ENCODE data around the gene SNX1. TPM values are rescaled to one million over a fixed set of nuclear protein-coding genes. Genes with fewer than 3 reads are reported as not detected.
A peak's percentile ranks its signal among the peaks of the same experiment; 100 is the strongest.

Gene SNX1
- total and polyA plus RNA-seq, 2 of the 13 experiments (the other 11 are each of a cell fraction or from before 2014, with no cell fraction given), result 29.3 to 60.1 TPM

DNA sequence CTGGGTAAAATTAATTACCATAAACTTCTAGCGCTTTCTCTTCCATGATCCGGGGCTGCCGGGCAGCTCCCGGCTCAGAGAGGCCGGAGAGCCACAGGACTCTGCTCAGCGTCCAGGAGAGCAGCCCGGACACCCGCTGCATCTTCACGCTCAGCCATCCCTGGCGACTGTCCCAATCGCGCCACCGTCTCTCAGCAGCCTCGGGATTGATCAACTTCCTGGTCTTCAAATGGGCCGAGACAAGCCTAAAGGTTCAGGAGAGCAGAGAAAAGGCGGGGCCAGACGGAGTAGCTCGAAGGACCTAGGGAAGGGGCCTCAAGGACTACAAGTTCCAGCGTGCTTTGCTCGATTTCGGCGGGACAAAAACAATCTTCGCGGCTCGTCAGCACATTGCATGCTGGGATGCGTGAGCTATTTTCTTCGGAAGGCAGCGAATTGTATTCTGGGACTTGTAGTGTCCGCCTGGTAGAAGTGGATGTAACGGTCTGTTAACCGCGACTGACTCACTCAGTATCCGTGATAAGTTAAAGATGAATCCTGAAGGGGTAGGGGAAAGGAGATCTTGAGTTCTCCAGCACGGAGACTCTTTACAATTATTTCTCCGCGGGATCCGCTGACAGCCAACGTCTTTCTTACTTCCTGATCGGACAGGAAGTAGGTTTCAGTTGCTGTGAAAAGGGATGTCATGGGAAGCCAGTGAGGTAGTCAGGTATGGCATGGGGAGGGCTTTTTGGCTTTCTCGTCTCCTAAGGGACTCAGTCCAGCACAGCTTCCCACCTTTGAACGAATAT is 2.0 kb upstream of the SNX1 start, which contains the start of gene CIAO2A (continued):
- TF ChIP-seq NFIC (IDR thresholded peaks at IDR 0.05; ENCODE audit: low read length), result no peak
- TF ChIP-seq ZNF124 (CRISPR knock-in tag; IDR thresholded peaks at IDR 0.05), result no peak
- TF ChIP-seq, protein P1, sequence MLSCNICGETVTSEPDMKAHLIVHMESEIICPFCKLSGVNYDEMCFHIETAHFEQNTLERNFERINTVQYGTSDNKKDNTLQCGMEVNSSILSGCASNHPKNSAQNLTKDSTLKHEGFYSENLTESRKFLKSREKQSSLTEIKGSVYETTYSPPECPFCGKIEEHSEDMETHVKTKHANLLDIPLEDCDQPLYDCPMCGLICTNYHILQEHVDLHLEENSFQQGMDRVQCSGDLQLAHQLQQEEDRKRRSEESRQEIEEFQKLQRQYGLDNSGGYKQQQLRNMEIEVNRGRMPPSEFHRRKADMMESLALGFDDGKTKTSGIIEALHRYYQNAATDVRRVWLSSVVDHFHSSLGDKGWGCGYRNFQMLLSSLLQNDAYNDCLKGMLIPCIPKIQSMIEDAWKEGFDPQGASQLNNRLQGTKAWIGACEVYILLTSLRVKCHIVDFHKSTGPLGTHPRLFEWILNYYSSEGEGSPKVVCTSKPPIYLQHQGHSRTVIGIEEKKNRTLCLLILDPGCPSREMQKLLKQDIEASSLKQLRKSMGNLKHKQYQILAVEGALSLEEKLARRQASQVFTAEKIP (CRISPR knock-in tag; IDR thresholded peaks at IDR 0.05; ENCODE audit: borderline replicate concordance), result no peak
- TF ChIP-seq, protein P2, sequence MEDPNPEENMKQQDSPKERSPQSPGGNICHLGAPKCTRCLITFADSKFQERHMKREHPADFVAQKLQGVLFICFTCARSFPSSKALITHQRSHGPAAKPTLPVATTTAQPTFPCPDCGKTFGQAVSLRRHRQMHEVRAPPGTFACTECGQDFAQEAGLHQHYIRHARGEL (CRISPR knock-in tag; IDR thresholded peaks at IDR 0.05), result no peak
- TF ChIP-seq ZNF326 (CRISPR knock-in tag; IDR thresholded peaks at IDR 0.05; ENCODE audit: borderline replicate concordance), result no peak
- TF ChIP-seq SOX13 (IDR thresholded peaks at IDR 0.05), result no peak
- TF ChIP-seq SOX13 (CRISPR knock-in tag; conservative IDR thresholded peaks at IDR 0.05 in 1 of 2, IDR thresholded peaks at IDR 0.05 in 1 of 2), result peak in 1 of 2 experiments; percentile 9; a peak in 1 of 4 replicates
- TF ChIP-seq ZNF557 (CRISPR knock-in tag; IDR thresholded peaks at IDR 0.05), result 0 out of 2 replicates have a peak, but pooled peaks have one; percentile 66
- peak; percentile 30 to 63; a peak in 3 of 4 replicates for TF ChIP-seq MAFK (conservative IDR thresholded peaks at IDR 0.05 in 1 of 2, IDR thresholded peaks at IDR 0.05 in 1 of 2; ENCODE audit: low read length in 2 of 2)
- no peak for TF ChIP-seq NONO (IDR thresholded peaks at IDR 0.05)
- peak; percentile 72 for TF ChIP-seq NONO (CRISPR knock-in tag; conservative IDR thresholded peaks at IDR 0.05)
- TF ChIP-seq PHB2 (IDR thresholded peaks at IDR 0.05; ENCODE audit: partially characterized antibody), result no peak
- peak; percentile 78; the same call in 1 of the 2 replicates for TF ChIP-seq KMT2B (CRISPR knock-in tag; IDR thresholded peaks at IDR 0.05)
- TF ChIP-seq SNAPC2 (CRISPR knock-in tag; IDR thresholded peaks at IDR 0.05), result 0 out of 2 replicates have a peak, but pooled peaks have one; percentile 23
- TF ChIP-seq ZNF484 (CRISPR knock-in tag; IDR thresholded peaks at IDR 0.05; ENCODE audit: borderline replicate concordance, low read depth), result no peak
- peak; percentile 82 for TF ChIP-seq SUZ12 (IDR thresholded peaks at IDR 0.05; ENCODE audit: low read depth, low read length)
- TF ChIP-seq ZFX (CRISPR knock-in tag; IDR thresholded peaks at IDR 0.05; ENCODE audit: low read depth), result peak; percentile 45; the same call in 1 of the 2 replicates
- TF ChIP-seq BHLHE40 (IDR thresholded peaks at IDR 0.05; ENCODE audit: low read length), result no peak
- peak; percentile 78 for TF ChIP-seq ZNF687 (CRISPR knock-in tag; IDR thresholded peaks at IDR 0.05)
- TF ChIP-seq ZFP36 (IDR thresholded peaks at IDR 0.05; ENCODE audit: borderline replicate concordance, low read depth, low read length, partially characterized antibody), result no peak
- TF ChIP-seq SALL1 (CRISPR knock-in tag; IDR thresholded peaks at IDR 0.05), result peak; percentile 63
- TF ChIP-seq ZNF230 (CRISPR knock-in tag; IDR thresholded peaks at IDR 0.05), result no peak; the same call in 1 of the 2 replicates
- TF ChIP-seq ZNF878 (CRISPR knock-in tag; IDR thresholded peaks at IDR 0.05), result peak; percentile 40; the same call in 1 of the 2 replicates

Data from HepG2 (cell line).